IMR-90 (cell line): ENCODE measurements around the gene URB2. TPM values are rescaled to one million over a fixed set of nuclear protein-coding genes. Genes with fewer than 3 reads are reported as not detected.

Experiments used
- ATAC-seq: fragments of 200-7000 bp; cut with Tn5 transposase; 2 replicates; pipeline ENCODE4 v1.9.1; 2020; ENCODE audit warnings: low read depth, mild to moderate bottlenecking, moderate library complexity
- BruUV-seq: library from RNA; stranded (reverse); fragments of 400-500 nt; replicated peaks from 2 replicates; lab custom pipeline; 2021; lab: Mats Ljungman, UMichigan
- CTCF ChIA-PET: fragments of 300-600 bp; formaldehyde crosslinking; extraction: SDS; loops from one replicate; lab custom pipeline; 2021; ENCODE audit warnings: antibody characterized with exemption; lab: Yijun Ruan, JAX
- POLR2A ChIA-PET: fragments of 300-600 bp; sonication (Branson Sonifier 250); formaldehyde crosslinking; loops from one replicate; lab custom pipeline; 2022; ENCODE audit warnings: antibody characterized with exemption; ENCODE audit not compliant: unreplicated experiment; lab: Charles Lee
- DNase-seq: peaks from one replicate; pipeline ENCODE4 v3.0.0; 2013
- H2AFZ ChIP-seq: replicated peaks from 2 replicates; pipeline ENCODE3; 2013; ENCODE audit warnings: low read length, mild to moderate bottlenecking; ENCODE audit not compliant: poor library complexity
- H2AK5ac ChIP-seq: 2 replicates; pipeline ENCODE4 v1.6.1; 2013; ENCODE audit warnings: low read depth, low read length, inconsistent platforms
- H2AK9ac ChIP-seq: replicated peaks from 2 replicates; pipeline ENCODE3; 2013; ENCODE audit warnings: mild to moderate bottlenecking, low read depth, low read length, moderate library complexity; ENCODE audit not compliant: poor library complexity
- H2BK120ac ChIP-seq: 2 replicates; pipeline ENCODE4 v1.6.1; 2013; ENCODE audit warnings: low read depth, low read length, inconsistent platforms
- H2BK15ac ChIP-seq: 3 replicates; pipeline ENCODE4 v1.6.1; 2013; ENCODE audit warnings: low read depth, low read length, inconsistent platforms
- H2BK20ac ChIP-seq: 2 replicates; pipeline ENCODE4 v1.6.1; 2013; ENCODE audit warnings: low read depth, mild to moderate bottlenecking, inconsistent platforms, low read length, moderate library complexity
- H2BK5ac ChIP-seq: 2 replicates; pipeline ENCODE4 v1.6.1; 2013; ENCODE audit warnings: mild to moderate bottlenecking, low read depth, low read length, inconsistent platforms; ENCODE audit not compliant: poor library complexity, severe bottlenecking
- H3K14ac ChIP-seq: replicated peaks from 2 replicates; pipeline ENCODE4 v1.6.1; 2013; ENCODE audit warnings: low read depth, low read length, inconsistent platforms
- H3K18ac ChIP-seq: 2 replicates; pipeline ENCODE4 v1.6.1; 2013; ENCODE audit warnings: low read depth, low read length, control low read depth
- H3K23ac ChIP-seq: 2 replicates; pipeline ENCODE4 v1.6.1; 2013; ENCODE audit warnings: low read depth, low read length, inconsistent platforms
- H3K27ac ChIP-seq: 2 replicates; pipeline ENCODE4 v1.5.1; 2013; ENCODE audit warnings: mild to moderate bottlenecking, control low read depth, low read length; ENCODE audit not compliant: insufficient read depth
- H3K27me3 ChIP-seq: 2 replicates; pipeline ENCODE4 v1.6.1; 2013; ENCODE audit warnings: low read length; ENCODE audit not compliant: control insufficient read depth, insufficient read depth
- H3K36me3 ChIP-seq: 2 replicates; pipeline ENCODE4 v1.6.1; 2013; ENCODE audit warnings: low read length, mixed read lengths; ENCODE audit not compliant: control insufficient read depth, insufficient read depth
- H3K4ac ChIP-seq: 2 replicates; pipeline ENCODE4 v1.6.1; 2013; ENCODE audit warnings: low read depth, low read length, inconsistent platforms
- H3K4me1 ChIP-seq: 2 replicates; pipeline ENCODE4 v1.6.1; 2013; ENCODE audit warnings: low read length, mixed read lengths; ENCODE audit not compliant: control insufficient read depth, insufficient read depth
- H3K4me2 ChIP-seq: 2 replicates; pipeline ENCODE4 v1.6.1; 2013; ENCODE audit warnings: low read depth, mild to moderate bottlenecking, control low read depth, low read length, moderate library complexity
- H3K4me3 ChIP-seq: 2 replicates; pipeline ENCODE4 v1.5.1; 2013; ENCODE audit warnings: low read depth, mild to moderate bottlenecking, control low read depth, low read length, moderate library complexity; ENCODE audit not compliant: insufficient read depth
- H3K56ac ChIP-seq: 2 replicates; pipeline ENCODE4 v1.6.1; 2013; ENCODE audit warnings: low read length, inconsistent platforms; ENCODE audit not compliant: insufficient read depth; ENCODE audit errors: extremely low read depth
- H3K79me1 ChIP-seq, 2 experiments: 2 replicates each; pipeline ENCODE4 v1.6.1; 2013; ENCODE audit warnings: low read length in 2 of 2, inconsistent platforms in 1 of 2, low read depth in 1 of 2
- H3K9ac ChIP-seq: 2 replicates; pipeline ENCODE4 v1.6.1; 2013; ENCODE audit warnings: low read depth, low read length, control low read depth
- H3K9me1 ChIP-seq: 2 replicates; pipeline ENCODE4 v1.6.1; 2013; ENCODE audit warnings: low read length, inconsistent platforms; ENCODE audit not compliant: insufficient read depth
- H3K9me3 ChIP-seq: 2 replicates; pipeline ENCODE4 v1.6.1; 2013; ENCODE audit warnings: low read length; ENCODE audit not compliant: control insufficient read depth, insufficient read depth
- H4K20me1 ChIP-seq: 2 replicates; pipeline ENCODE4 v1.6.1; 2013; ENCODE audit warnings: low read length, inconsistent platforms; ENCODE audit not compliant: insufficient read depth
- H4K5ac ChIP-seq: 2 replicates; pipeline ENCODE4 v1.6.1; 2013; ENCODE audit warnings: mild to moderate bottlenecking, low read depth, low read length, control low read depth
- H4K8ac ChIP-seq, 2 experiments: 2 replicates each; pipeline ENCODE4 v1.6.1; 2013; ENCODE audit warnings: low read depth in 2 of 2, low read length in 2 of 2, control low read depth in 1 of 2, inconsistent platforms in 1 of 2
- H4K91ac ChIP-seq: 2 replicates; pipeline ENCODE4 v1.6.1; 2013; ENCODE audit warnings: low read depth, low read length, inconsistent platforms; ENCODE audit not compliant: insufficient read depth
- CEBPB ChIP-seq: IDR thresholded peaks from 2 replicates; pipeline ENCODE4 v1.6.1; 2012; ENCODE audit warnings: low read depth, low read length, improper control_type of control experiment
- MAFK ChIP-seq: IDR thresholded peaks from 2 replicates; pipeline ENCODE4 v1.6.1; 2012; ENCODE audit warnings: low read depth, low read length, improper control_type of control experiment
- MXI1 ChIP-seq: IDR thresholded peaks from 2 replicates; pipeline ENCODE4 v1.6.1; 2012; ENCODE audit warnings: low read depth, mild to moderate bottlenecking, low read length, moderate library complexity, borderline replicate concordance
- NFE2L2 ChIP-seq: fragments of 150-350 bp; IDR thresholded peaks from 2 replicates; pipeline ENCODE4 v1.6.1; 2016; ENCODE audit warnings: low read depth, mild to moderate bottlenecking, low read length
- RAD21 ChIP-seq: IDR thresholded peaks from 2 replicates; pipeline ENCODE4 v1.6.1; 2012; ENCODE audit warnings: low read length, improper control_type of control experiment
- RCOR1 ChIP-seq: IDR thresholded peaks from 2 replicates; pipeline ENCODE4 v1.6.1; 2012; ENCODE audit warnings: mild to moderate bottlenecking, low read length, improper control_type of control experiment; ENCODE audit not compliant: insufficient replicate concordance
- RFX5 ChIP-seq: IDR thresholded peaks from 2 replicates; pipeline ENCODE4 v1.8.0; 2012; ENCODE audit warnings: low read depth, mild to moderate bottlenecking, low read length, moderate library complexity
- SMC3 ChIP-seq: fragments of 150-350 bp; IDR thresholded peaks from 2 replicates; pipeline ENCODE4 v1.6.1; 2016; ENCODE audit warnings: low read depth, mild to moderate bottlenecking, antibody characterized with exemption, low read length, moderate library complexity
- WGBS, 2 experiments: methylation state at CpG; one replicate each; pipeline versions ENCODE4 v1.1.5 to v1.1.7; 2013; ENCODE audit warnings: missing lambda C conversion rate in 2 of 2; ENCODE audit not compliant: insufficient read length in 1 of 2; ENCODE audit errors: extremely low coverage in 2 of 2; 5-methylcytosine and 5-hydroxymethylcytosine counted together
- dilution Hi-C: fragments of 300-500 bp; cut with HindIII; formaldehyde crosslinking; loops from one replicate; pipeline ENCODE4 v1.14.3; 2018; ENCODE audit warnings: low sequenced_read_pairs; ENCODE audit not compliant: unreplicated experiment
- in situ Hi-C: fragments of 300-500 bp; cut with MboI; formaldehyde crosslinking; loops from 3 replicates; pipeline ENCODE4 v1.14.3; 2019; ENCODE audit warnings: low sequenced_read_pairs, inconsistent platforms, mixed read lengths
- intact Hi-C: fragments of 100-400 bp; cut with micrococcal nuclease; formaldehyde crosslinking; loops from 2 replicates; pipeline ENCODE4 v1.10.0; 2022
- polyA plus RNA-seq, 3 experiments: library from polyadenylated mRNA; depleted of rRNA; stranded (reverse); fragments of >200 nt; gene quantifications; 2 replicates each; pipeline ENCODE4 v1.2.3, GENCODE V29; 2012; ENCODE audit warnings: low replicate concordance in 1 of 3
- total RNA-seq: library from RNA; depleted of rRNA; stranded (reverse); fragments of >200 nt; gene quantifications from 2 replicates; pipeline ENCODE4 v1.2.3, GENCODE V29; 2012
- TF ChIP-seq, protein P1 (sequence below): conservative IDR thresholded peaks from 2 replicates; pipeline ENCODE4 v1.5.1; 2012; ENCODE audit warnings: mild to moderate bottlenecking, low read depth, low read length, improper control_type of control experiment

URB2 gene
- total and polyA plus RNA-seq, 2 of the 4 experiments (the other 2 are of a cell fraction): 5.9 to 15.4 TPM

DNA sequence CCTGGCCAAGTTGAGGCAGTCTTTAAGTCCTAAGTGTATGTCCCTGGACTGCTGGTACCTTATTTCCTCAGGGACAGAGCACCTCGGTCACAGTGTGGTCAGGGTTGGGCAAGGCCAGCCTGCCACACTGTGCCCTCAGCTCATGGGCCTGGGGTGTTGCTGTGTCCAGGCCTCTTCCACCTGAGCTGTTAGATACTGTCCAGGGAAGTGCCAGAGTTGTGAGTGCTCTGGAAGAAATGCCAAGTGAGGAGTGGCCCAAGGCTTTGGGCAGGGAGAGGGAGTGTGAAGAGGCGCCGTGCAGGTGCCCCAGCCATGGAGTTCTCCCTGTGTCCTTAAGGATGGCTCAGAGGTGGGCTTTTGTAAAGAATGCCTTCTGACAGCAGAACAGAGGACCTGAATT, 15.3 kb downstream of the URB2 start:
- H3K4me1 ChIP-seq: peaks cover 4% of the 10 kb centered on the region; the same call in 1 of the 2 replicates
- no peak overlapping the region for H4K91ac ChIP-seq
- H3K18ac ChIP-seq: no peak overlapping the region
- no peak overlapping the region for H3K9ac ChIP-seq
- ChIA-PET CTCF (interaction anchor here (0.6 kb wide), 1 partner anchor 26 kb away, joined by 3 read pairs; no protein-coding TSS in a partner anchor), POLR2A (no interaction called here)
- peaks cover 14% of the 10 kb centered on the region; the same call in 1 of the 2 replicates for H4K20me1 ChIP-seq
- no peaks in the 10 kb centered on the region for H3K9me1 ChIP-seq
- no peak overlapping the region for H3K4ac ChIP-seq
- WGBS, 2 experiments: 100% methylated on average over 1 of the region's 3 CpGs; no CpG with 5 or more reads in 1 of the 2 experiments
- H3K27ac ChIP-seq: no peak overlapping the region
- H3K23ac ChIP-seq: no peak overlapping the region
- H2AFZ ChIP-seq: no peak overlapping the region
- no peak overlapping the region for H2BK5ac ChIP-seq
- no peak for DNase-seq
- BruUV-seq: no TSS peak
- no peak overlapping the region for H3K4me2 ChIP-seq
- no peak overlapping the region for H2BK120ac ChIP-seq
- H3K14ac ChIP-seq: no peak overlapping the region
- no peak overlapping the region for H2AK5ac ChIP-seq
- ATAC-seq: no peak
- H3K9me3 ChIP-seq: no peaks in the 10 kb centered on the region
- intact Hi-C loops: no loop called here
- TF ChIP-seq RFX5 (no peak), MXI1 (no peak), RAD21 (no peak), CEBPB (no peak), NFE2L2 (no peak), MAFK (no peak), RCOR1 (no peak), SMC3 (no peak)
- TF ChIP-seq, protein P1, sequence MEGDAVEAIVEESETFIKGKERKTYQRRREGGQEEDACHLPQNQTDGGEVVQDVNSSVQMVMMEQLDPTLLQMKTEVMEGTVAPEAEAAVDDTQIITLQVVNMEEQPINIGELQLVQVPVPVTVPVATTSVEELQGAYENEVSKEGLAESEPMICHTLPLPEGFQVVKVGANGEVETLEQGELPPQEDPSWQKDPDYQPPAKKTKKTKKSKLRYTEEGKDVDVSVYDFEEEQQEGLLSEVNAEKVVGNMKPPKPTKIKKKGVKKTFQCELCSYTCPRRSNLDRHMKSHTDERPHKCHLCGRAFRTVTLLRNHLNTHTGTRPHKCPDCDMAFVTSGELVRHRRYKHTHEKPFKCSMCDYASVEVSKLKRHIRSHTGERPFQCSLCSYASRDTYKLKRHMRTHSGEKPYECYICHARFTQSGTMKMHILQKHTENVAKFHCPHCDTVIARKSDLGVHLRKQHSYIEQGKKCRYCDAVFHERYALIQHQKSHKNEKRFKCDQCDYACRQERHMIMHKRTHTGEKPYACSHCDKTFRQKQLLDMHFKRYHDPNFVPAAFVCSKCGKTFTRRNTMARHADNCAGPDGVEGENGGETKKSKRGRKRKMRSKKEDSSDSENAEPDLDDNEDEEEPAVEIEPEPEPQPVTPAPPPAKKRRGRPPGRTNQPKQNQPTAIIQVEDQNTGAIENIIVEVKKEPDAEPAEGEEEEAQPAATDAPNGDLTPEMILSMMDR: no peak
- H3K4me3 ChIP-seq: no peak overlapping the region
- H3K56ac ChIP-seq: no peak overlapping the region
- peaks cover 31% of the 10 kb centered on the region for H3K36me3 ChIP-seq
- peaks cover 25 to 35% of the 10 kb centered on the region in 2 experiments; a peak in 3 of 4 replicates for H3K79me1 ChIP-seq
- no peak overlapping the region for H4K8ac ChIP-seq
- no peak overlapping the region for H4K5ac ChIP-seq
- H3K27me3 ChIP-seq: no peaks in the 10 kb centered on the region
- dilution Hi-C loops: no loop called here
- no peak overlapping the region for H2BK15ac ChIP-seq
- no peak overlapping the region for H2AK9ac ChIP-seq
- H2BK20ac ChIP-seq: no peak overlapping the region
- in situ Hi-C loops: no loop called here
